Ascending aorta (tissue), 2 donors: ENCODE measurements around the gene VEGFA. TPM values are rescaled to one million over a fixed set of nuclear protein-coding genes. Genes with fewer than 3 reads are reported as not detected.

Experiments used
- DNase-seq, 2 donors: peaks; one replicate each; pipeline ENCODE4 v3.0.0-alpha.2; 2019; ENCODE audit warnings: low spot score in 2 of 2
- H3K27ac ChIP-seq, 2 donors: fragments of 200-600 bp; sonication (generic); one replicate each; pipeline ENCODE4 v1.5.1; 2016 to 2017; ENCODE audit warnings: mild to moderate bottlenecking in 1 of 2
- H3K27me3 ChIP-seq: fragments of 200-600 bp; sonication (generic); one replicate; pipeline ENCODE4 v1.5.1; 2017
- H3K36me3 ChIP-seq, 2 donors: fragments of 200-600 bp; sonication (generic); one replicate each; pipeline ENCODE4 v1.5.1; 2016
- H3K4me1 ChIP-seq, 2 donors: fragments of 200-600 bp; sonication (generic); one replicate each; pipeline ENCODE4 v1.5.1; 2016 to 2017; ENCODE audit warnings: mild to moderate bottlenecking in 1 of 2
- H3K4me3 ChIP-seq, 2 donors: fragments of 200-600 bp; sonication (generic); one replicate each; pipeline ENCODE4 v1.5.1; 2016 to 2017; ENCODE audit warnings: mild to moderate bottlenecking in 1 of 2
- H3K9me3 ChIP-seq, 2 donors: fragments of 200-600 bp; sonication (generic); one replicate each; pipeline ENCODE4 v1.5.1; 2016
- intact Hi-C: fragments of 100-400 bp; cut with DNase I; formaldehyde crosslinking; loops from one replicate; pipeline ENCODE4 v1.15.1; 2023
- total RNA-seq: library from RNA; depleted of rRNA; stranded (reverse); fragments of >200 nt; gene quantifications from one replicate; pipeline ENCODE4 v1.1.0, GENCODE V29; 2016
- TF ChIP-seq, protein P1 (sequence below), 3 experiments: fragments of 200-600 bp in 2 of 3; fragments of 450-650 bp in 1 of 3; sonication (generic) in 2 of 3; IDR thresholded peaks; one replicate each; pipeline ENCODE4 v1.5.1; 2016 to 2019; ENCODE audit warnings: antibody characterized with exemption in 3 of 3, mild to moderate bottlenecking in 1 of 3, moderate library complexity in 1 of 3

VEGFA gene
- total RNA-seq, 1 donor from 2014 or later = 110 TPM

GRCh38 chr6:43768983-43769525 lies 957 bp upstream of the VEGFA start:
- H3K4me3 ChIP-seq = peak overlapping the region in 1 of 2 donors; percentile 97
- DNase-seq = peak; percentile 50 to 77

DNA sequence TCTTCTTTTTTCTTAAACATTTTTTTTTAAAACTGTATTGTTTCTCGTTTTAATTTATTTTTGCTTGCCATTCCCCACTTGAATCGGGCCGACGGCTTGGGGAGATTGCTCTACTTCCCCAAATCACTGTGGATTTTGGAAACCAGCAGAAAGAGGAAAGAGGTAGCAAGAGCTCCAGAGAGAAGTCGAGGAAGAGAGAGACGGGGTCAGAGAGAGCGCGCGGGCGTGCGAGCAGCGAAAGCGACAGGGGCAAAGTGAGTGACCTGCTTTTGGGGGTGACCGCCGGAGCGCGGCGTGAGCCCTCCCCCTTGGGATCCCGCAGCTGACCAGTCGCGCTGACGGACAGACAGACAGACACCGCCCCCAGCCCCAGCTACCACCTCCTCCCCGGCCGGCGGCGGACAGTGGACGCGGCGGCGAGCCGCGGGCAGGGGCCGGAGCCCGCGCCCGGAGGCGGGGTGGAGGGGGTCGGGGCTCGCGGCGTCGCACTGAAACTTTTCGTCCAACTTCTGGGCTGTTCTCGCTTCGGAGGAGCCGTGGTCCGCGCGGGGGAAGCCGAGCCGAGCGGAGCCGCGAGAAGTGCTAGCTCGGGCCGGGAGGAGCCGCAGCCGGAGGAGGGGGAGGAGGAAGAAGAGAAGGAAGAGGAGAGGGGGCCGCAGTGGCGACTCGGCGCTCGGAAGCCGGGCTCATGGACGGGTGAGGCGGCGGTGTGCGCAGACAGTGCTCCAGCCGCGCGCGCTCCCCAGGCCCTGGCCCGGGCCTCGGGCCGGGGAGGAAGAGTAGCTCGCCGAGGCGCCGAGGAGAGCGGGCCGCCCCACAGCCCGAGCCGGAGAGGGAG lies 580 bp downstream of the VEGFA start:
- intact Hi-C loops = loop anchor here (2.0 to 5.0 kb wide), 5 partner anchors 68 to 616 kb away; partner anchors contain the start of genes CDC5L and HSP90AB1
- peaks cover 10 to 28% of the 10 kb centered on the region in 2 donors for H3K4me1 ChIP-seq
- peak in 1 of 2 donors; percentile 84 for DNase-seq

More at GRCh38 chr6:43768983-43769525, 957 bp upstream of the VEGFA start:
- Histone ChIP-seq H3K27ac (peak overlapping the region; percentile 86 to 98), H3K4me1 (peaks cover 10 to 21% of the 10 kb centered on the region in 2 donors), H3K36me3 (no peaks in the 10 kb centered on the region), H3K27me3 (no peaks in the 10 kb centered on the region), H3K9me3 (no peaks in the 10 kb centered on the region)
- TF ChIP-seq, protein P1, sequence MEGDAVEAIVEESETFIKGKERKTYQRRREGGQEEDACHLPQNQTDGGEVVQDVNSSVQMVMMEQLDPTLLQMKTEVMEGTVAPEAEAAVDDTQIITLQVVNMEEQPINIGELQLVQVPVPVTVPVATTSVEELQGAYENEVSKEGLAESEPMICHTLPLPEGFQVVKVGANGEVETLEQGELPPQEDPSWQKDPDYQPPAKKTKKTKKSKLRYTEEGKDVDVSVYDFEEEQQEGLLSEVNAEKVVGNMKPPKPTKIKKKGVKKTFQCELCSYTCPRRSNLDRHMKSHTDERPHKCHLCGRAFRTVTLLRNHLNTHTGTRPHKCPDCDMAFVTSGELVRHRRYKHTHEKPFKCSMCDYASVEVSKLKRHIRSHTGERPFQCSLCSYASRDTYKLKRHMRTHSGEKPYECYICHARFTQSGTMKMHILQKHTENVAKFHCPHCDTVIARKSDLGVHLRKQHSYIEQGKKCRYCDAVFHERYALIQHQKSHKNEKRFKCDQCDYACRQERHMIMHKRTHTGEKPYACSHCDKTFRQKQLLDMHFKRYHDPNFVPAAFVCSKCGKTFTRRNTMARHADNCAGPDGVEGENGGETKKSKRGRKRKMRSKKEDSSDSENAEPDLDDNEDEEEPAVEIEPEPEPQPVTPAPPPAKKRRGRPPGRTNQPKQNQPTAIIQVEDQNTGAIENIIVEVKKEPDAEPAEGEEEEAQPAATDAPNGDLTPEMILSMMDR (IDR thresholded peaks at IDR 0.05) = no peak
- intact Hi-C loops = loop anchor here (1.0 to 2.0 kb wide), 3 partner anchors 100 to 310 kb away; no protein-coding TSS in a partner anchor

DNA sequence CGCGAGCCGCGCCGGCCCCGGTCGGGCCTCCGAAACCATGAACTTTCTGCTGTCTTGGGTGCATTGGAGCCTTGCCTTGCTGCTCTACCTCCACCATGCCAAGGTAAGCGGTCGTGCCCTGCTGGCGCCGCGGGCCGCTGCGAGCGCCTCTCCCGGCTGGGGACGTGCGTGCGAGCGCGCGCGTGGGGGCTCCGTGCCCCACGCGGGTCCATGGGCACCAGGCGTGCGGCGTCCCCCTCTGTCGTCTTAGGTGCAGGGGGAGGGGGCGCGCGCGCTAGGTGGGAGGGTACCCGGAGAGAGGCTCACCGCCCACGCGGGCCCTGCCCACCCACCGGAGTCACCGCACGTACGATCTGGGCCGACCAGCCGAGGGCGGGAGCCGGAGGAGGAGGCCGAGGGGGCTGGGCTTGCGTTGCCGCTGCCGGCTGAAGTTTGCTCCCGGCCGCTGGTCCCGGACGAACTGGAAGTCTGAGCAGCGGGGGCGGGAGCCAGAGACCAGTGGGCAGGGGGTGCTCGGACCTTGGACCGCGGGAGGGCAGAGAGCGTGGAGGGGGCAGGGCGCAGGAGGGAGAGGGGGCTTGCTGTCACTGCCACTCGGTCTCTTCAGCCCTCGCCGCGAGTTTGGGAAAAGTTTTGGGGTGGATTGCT lies 1.3 kb downstream of the VEGFA start:
- H3K9me3 ChIP-seq = no peaks in the 10 kb centered on the region
- H3K4me3 ChIP-seq = peak overlapping the region; percentile 86 to 97
- no peaks in the 10 kb centered on the region for H3K27me3 ChIP-seq
- peaks cover 10 to 28% of the 10 kb centered on the region in 2 donors for H3K4me1 ChIP-seq
- DNase-seq = peak in 1 of 2 donors; percentile 78
- intact Hi-C loops = loop anchor here (2.0 to 5.0 kb wide), 5 partner anchors 69 to 615 kb away; partner anchors contain the start of genes CDC5L and HSP90AB1
- TF ChIP-seq, protein P1 (IDR thresholded peaks at IDR 0.05) = no peak
- no peaks in the 10 kb centered on the region for H3K36me3 ChIP-seq
- H3K27ac ChIP-seq = peak overlapping the region; percentile 86 to 98

More for the DNA sequence above, 580 bp downstream of the VEGFA start:
- no peaks in the 10 kb centered on the region for H3K36me3 ChIP-seq
- no peaks in the 10 kb centered on the region for H3K9me3 ChIP-seq
- TF ChIP-seq, protein P1 (IDR thresholded peaks at IDR 0.05) = no peak
- peak overlapping the region; percentile 86 to 97 for H3K4me3 ChIP-seq
- no peaks in the 10 kb centered on the region for H3K27me3 ChIP-seq
- peak overlapping the region; percentile 86 to 98 for H3K27ac ChIP-seq

GRCh38 chr6:43771858-43772680 lies 2.1 kb downstream of the VEGFA start:
- H3K36me3 ChIP-seq = no peaks in the 10 kb centered on the region
- peaks cover 10 to 28% of the 10 kb centered on the region in 2 donors for H3K4me1 ChIP-seq
- TF ChIP-seq, protein P1 (IDR thresholded peaks at IDR 0.05) = no peak
- intact Hi-C loops = loop anchor here (2.0 to 5.0 kb wide), 5 partner anchors 70 to 615 kb away; partner anchors contain the start of genes CDC5L and HSP90AB1
- H3K27ac ChIP-seq = peak overlapping the region; percentile 86 to 98
- H3K4me3 ChIP-seq = peak overlapping the region; percentile 86 to 97
- H3K27me3 ChIP-seq = no peaks in the 10 kb centered on the region
- H3K9me3 ChIP-seq = no peaks in the 10 kb centered on the region
- peak in 1 of 2 donors; percentile 89 for DNase-seq
